ENCODE data around the gene DCUN1D2.

GRCh38 chr13:113421673-113422270 is 68.7 kb downstream of the DCUN1D2 start:
- no peak for TF ChIP-seq CTCF (IDR thresholded peaks at IDR 0.05)
- TF ChIP-seq POLR2A (IDR thresholded peaks at IDR 0.05), result no peak

Measured in breast epithelium (tissue), 3 donors.